SK-N-SH (cell line): ENCODE measurements around the gene SLC23A3. TPM values are rescaled to one million over a fixed set of nuclear protein-coding genes. Genes with fewer than 3 reads are reported as not detected.

Experiments used
- CTCF ChIA-PET: fragments of 300-600, 350-600 bp; formaldehyde crosslinking; extraction: SDS; loops from one replicate; lab custom pipeline; 2021; lab: Yijun Ruan, JAX
- POLR2A ChIA-PET: fragments of 350-600 bp; sonication (Branson Sonifier 250); formaldehyde crosslinking; extraction: SDS; loops from one replicate; lab custom pipeline; 2020; ENCODE audit warnings: antibody characterized with exemption, inconsistent platforms; lab: Yijun Ruan, JAX
- DNase-seq: peaks from one replicate; pipeline ENCODE4 v3.0.0; 2012
- H2AFZ ChIP-seq: fragments of 200-600 bp; sonication (generic); 2 replicates; pipeline ENCODE4 v1.8.1; 2016; ENCODE audit warnings: antibody characterized with exemption, mild to moderate bottlenecking, low read depth
- H3F3A ChIP-seq: fragments of 200-600 bp; sonication (generic); replicated peaks from 2 replicates; pipeline ENCODE3; 2016; ENCODE audit warnings: antibody characterized with exemption, mild to moderate bottlenecking; ENCODE audit not compliant: insufficient read depth
- H3K27ac ChIP-seq, 2 experiments: fragments of 200-500 bp in 1 of 2; fragments of 200-600 bp in 1 of 2; sonication (Bioruptor generic) in 1 of 2; sonication (generic), shearing (Covaris generic) in 1 of 2; 2 replicates each; pipeline versions ENCODE4 v1.5.1 to v1.6.1; 2014 to 2016; ENCODE audit warnings: low read depth in 2 of 2, inconsistent platforms in 1 of 2, low read length in 1 of 2, mild to moderate bottlenecking in 1 of 2, mixed read lengths in 1 of 2
- H3K27me3 ChIP-seq: fragments of 200-600 bp; sonication (generic), shearing (Covaris generic); 2 replicates; pipeline ENCODE4 v1.6.1; 2016; ENCODE audit warnings: mixed run types; ENCODE audit not compliant: insufficient read depth
- H3K36me3 ChIP-seq, 2 experiments: fragments of 200-500 bp in 1 of 2; fragments of 200-600 bp in 1 of 2; sonication (Bioruptor generic) in 1 of 2; sonication (generic) in 1 of 2; replicated peaks in 1 of 2; 2 replicates each; pipeline versions ENCODE3 to v1.5.1; 2014 to 2016; ENCODE audit warnings: low read length in 1 of 2, mild to moderate bottlenecking in 1 of 2; ENCODE audit not compliant: insufficient read depth in 2 of 2, control insufficient read depth in 1 of 2
- H3K4me1 ChIP-seq, 2 experiments: fragments of 200-500 bp in 1 of 2; fragments of 200-600 bp in 1 of 2; sonication (Bioruptor generic) in 1 of 2; sonication (generic), shearing (Covaris generic) in 1 of 2; 2 replicates each; pipeline versions ENCODE4 v1.5.1 to v1.6.1; 2014 to 2016; ENCODE audit warnings: low read depth in 1 of 2, low read length in 1 of 2, mixed run types in 1 of 2; ENCODE audit not compliant: insufficient read depth in 2 of 2, control insufficient read depth in 1 of 2
- H3K4me2 ChIP-seq: fragments of 200-600 bp; sonication (generic), shearing (Covaris generic); 2 replicates; pipeline ENCODE4 v1.6.1; 2017; ENCODE audit warnings: mixed run types
- H3K4me3 ChIP-seq, 2 experiments: fragments of 200-500 bp in 1 of 2; fragments of 200-600 bp in 1 of 2; sonication (Bioruptor generic) in 1 of 2; sonication (generic), shearing (Covaris generic) in 1 of 2; 2 replicates each; pipeline versions ENCODE4 v1.5.1 to v1.8.1; 2014 to 2016; ENCODE audit warnings: low read depth in 2 of 2, inconsistent platforms in 1 of 2, low read length in 1 of 2, mild to moderate bottlenecking in 1 of 2, mixed read lengths in 1 of 2, moderate library complexity in 1 of 2
- H3K79me2 ChIP-seq: fragments of 200-600 bp; sonication (generic); 2 replicates; pipeline ENCODE4 v1.8.1; 2017; ENCODE audit warnings: mild to moderate bottlenecking; ENCODE audit not compliant: insufficient read depth
- H3K9ac ChIP-seq: fragments of 200-600 bp; sonication (generic); 2 replicates; pipeline ENCODE4 v1.6.1; 2017; ENCODE audit warnings: mixed run types
- H3K9me2 ChIP-seq: fragments of 200-600 bp; sonication (generic); 2 replicates; pipeline ENCODE4 v1.6.1; 2017; ENCODE audit warnings: mixed run types
- H3K9me3 ChIP-seq: fragments of 200-600 bp; sonication (generic); 2 replicates; pipeline ENCODE4 v1.6.1; 2017; ENCODE audit warnings: mixed run types, mild to moderate bottlenecking, moderate library complexity
- H4K20me1 ChIP-seq: fragments of 200-600 bp; sonication (generic); 2 replicates; pipeline ENCODE4 v1.6.1; 2017; ENCODE audit warnings: mild to moderate bottlenecking, mixed run types; ENCODE audit not compliant: insufficient read depth
- CHD2 ChIP-seq: fragments of 150-350 bp; IDR thresholded peaks from 2 replicates; pipeline ENCODE4 v1.6.1; 2018; ENCODE audit warnings: low read length; ENCODE audit not compliant: partially characterized antibody
- ELF1 ChIP-seq: IDR thresholded peaks from 2 replicates; pipeline ENCODE4 v1.4.0; 2012
- EZH2phosphoT487 ChIP-seq: fragments of 200-600 bp; sonication (generic); IDR thresholded peaks from 2 replicates; pipeline ENCODE4 v1.6.1; 2017; ENCODE audit warnings: low read depth, mixed run types, mild to moderate bottlenecking, antibody characterized with exemption, moderate library complexity, borderline replicate concordance
- FOSL2 ChIP-seq: IDR thresholded peaks from 2 replicates; pipeline ENCODE4 v1.4.0; 2012; ENCODE audit warnings: low read depth, mild to moderate bottlenecking, moderate library complexity, borderline replicate concordance
- GATA2 ChIP-seq: sonication (generic); formaldehyde crosslinking; IDR thresholded peaks from 2 replicates; pipeline ENCODE4 v1.5.0; 2020; ENCODE audit warnings: mild to moderate bottlenecking, missing genetic modification reagents
- MEF2A ChIP-seq: IDR thresholded peaks from 2 replicates; pipeline ENCODE4 v1.4.0; 2012; ENCODE audit warnings: low read depth, borderline replicate concordance
- RAD21 ChIP-seq: IDR thresholded peaks from 2 replicates; pipeline ENCODE4 v1.6.1; 2012; ENCODE audit warnings: mild to moderate bottlenecking, low read length
- SIN3A ChIP-seq: IDR thresholded peaks from 2 replicates; pipeline ENCODE4 v1.6.1; 2012; ENCODE audit warnings: low read depth, mild to moderate bottlenecking, low read length, moderate library complexity, borderline replicate concordance
- SMC3 ChIP-seq: IDR thresholded peaks from 2 replicates; pipeline ENCODE4 v1.6.1; 2012; ENCODE audit warnings: low read depth, low read length, improper control_type of control experiment
- WGBS: methylation state at CpG from one replicate; pipeline ENCODE4 v1.1.6; 2017; ENCODE audit warnings: low lambda C conversion rate; 5-methylcytosine and 5-hydroxymethylcytosine counted together
- polyA plus RNA-seq, 3 experiments: library from polyadenylated mRNA; depleted of rRNA; stranded (reverse); fragments of >200 nt; gene quantifications; 2 replicates each; pipeline ENCODE4 v1.2.3, GENCODE V29; 2012
- TF ChIP-seq, protein P1 (sequence below): fragments of 200-600 bp; sonication (generic); IDR thresholded peaks from 2 replicates; pipeline ENCODE4 v1.6.1; 2017; ENCODE audit warnings: antibody characterized with exemption, mild to moderate bottlenecking, moderate library complexity
- TF ChIP-seq, protein P2 (sequence below): fragments of 150-350 bp; IDR thresholded peaks from 2 replicates; pipeline ENCODE4 v1.6.1; 2017; ENCODE audit warnings: antibody characterized with exemption, low read length, low read depth, borderline replicate concordance
- TF ChIP-seq, protein P3 (sequence below): IDR thresholded peaks from 2 replicates; pipeline ENCODE4 v1.6.1; 2012; ENCODE audit warnings: mild to moderate bottlenecking, low read depth, low read length, moderate library complexity

SLC23A3 gene
- polyA plus RNA-seq, 1 of the 3 experiments (the other 2 are of a cell fraction), result 2.1 TPM

DNA sequence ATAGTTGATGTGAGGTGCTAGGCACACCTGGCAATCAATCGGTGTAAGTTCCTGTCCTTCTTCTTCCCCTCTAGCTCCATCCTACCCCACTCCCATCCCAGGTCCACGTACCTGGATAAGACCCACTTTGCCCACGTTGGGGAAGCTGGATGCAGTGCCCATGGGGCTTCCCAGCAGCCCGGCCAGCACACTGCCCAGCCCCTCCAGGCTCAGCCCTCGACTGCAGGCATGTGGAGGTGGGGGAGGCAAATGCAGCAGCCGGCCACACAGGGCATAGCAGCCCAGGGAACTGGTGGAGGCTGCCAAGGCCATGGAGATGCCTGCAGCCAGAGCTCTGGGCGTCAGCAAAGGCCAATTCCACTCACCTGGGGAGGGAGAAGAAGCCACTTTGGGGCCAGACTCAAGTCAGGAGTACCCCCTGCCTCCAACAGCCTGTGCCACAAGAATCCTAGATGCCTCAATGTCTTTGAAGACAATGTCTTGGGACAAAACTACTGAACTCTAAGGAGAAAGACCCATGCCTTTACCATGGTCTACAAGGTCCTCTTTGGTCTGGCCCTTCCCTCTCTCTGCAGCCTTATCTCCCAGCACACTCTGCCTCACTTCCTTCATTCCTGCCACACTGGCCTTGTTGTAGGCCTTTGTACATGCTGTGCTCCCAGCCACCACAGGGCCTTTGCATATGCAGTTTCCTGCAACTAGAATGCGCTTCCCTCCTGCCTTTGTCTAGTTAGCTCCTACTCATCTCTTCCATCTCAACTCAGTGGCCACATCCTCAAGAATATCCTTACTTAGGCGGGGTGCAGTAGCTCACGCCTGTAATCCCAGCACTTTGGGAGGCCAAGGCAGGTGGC lies 4.5 kb downstream of the SLC23A3 start:
- ChIA-PET POLR2A (interaction anchor here (1.0 kb wide), 1 partner anchor 11 kb away, joined by 5 read pairs; no protein-coding TSS in a partner anchor), CTCF (interaction anchor here (0.9 to 1.9 kb wide), 5 partner anchors 11 to 136 kb away, joined by 3 to 11 read pairs (median 5); partner anchors contain the start of gene CNPPD1)
- Histone ChIP-seq H3K9ac (no peak overlapping the region), H3K4me3 (no peak overlapping the region), H2AFZ (no peak overlapping the region), H3K4me1 (peaks cover 0 to 6% of the 10 kb centered on the region in 2 experiments; a peak in 1 of 4 replicates), H3K9me3 (no peaks in the 10 kb centered on the region), H3F3A (no peaks in the 10 kb centered on the region), H3K27ac (no peak overlapping the region), H3K9me2 (no peaks in the 10 kb centered on the region), H4K20me1 (no peaks in the 10 kb centered on the region), H3K4me2 (no peak overlapping the region), H3K27me3 (no peaks in the 10 kb centered on the region), H3K36me3 (no peaks in the 10 kb centered on the region), H3K79me2 (no peaks in the 10 kb centered on the region)
- no peak for DNase-seq
- 74% methylated on average over 7 of the region's 10 CpGs for WGBS
- TF ChIP-seq SMC3 (no peak), FOSL2 (no peak), RAD21 (no peak), ELF1 (no peak), SIN3A (no peak), MEF2A (no peak), EZH2phosphoT487 (no peak), GATA2 (CRISPR knock-in tag) (no peak), CHD2 (no peak)
- TF ChIP-seq, protein P1, sequence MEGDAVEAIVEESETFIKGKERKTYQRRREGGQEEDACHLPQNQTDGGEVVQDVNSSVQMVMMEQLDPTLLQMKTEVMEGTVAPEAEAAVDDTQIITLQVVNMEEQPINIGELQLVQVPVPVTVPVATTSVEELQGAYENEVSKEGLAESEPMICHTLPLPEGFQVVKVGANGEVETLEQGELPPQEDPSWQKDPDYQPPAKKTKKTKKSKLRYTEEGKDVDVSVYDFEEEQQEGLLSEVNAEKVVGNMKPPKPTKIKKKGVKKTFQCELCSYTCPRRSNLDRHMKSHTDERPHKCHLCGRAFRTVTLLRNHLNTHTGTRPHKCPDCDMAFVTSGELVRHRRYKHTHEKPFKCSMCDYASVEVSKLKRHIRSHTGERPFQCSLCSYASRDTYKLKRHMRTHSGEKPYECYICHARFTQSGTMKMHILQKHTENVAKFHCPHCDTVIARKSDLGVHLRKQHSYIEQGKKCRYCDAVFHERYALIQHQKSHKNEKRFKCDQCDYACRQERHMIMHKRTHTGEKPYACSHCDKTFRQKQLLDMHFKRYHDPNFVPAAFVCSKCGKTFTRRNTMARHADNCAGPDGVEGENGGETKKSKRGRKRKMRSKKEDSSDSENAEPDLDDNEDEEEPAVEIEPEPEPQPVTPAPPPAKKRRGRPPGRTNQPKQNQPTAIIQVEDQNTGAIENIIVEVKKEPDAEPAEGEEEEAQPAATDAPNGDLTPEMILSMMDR, result no peak
- TF ChIP-seq, protein P2, sequence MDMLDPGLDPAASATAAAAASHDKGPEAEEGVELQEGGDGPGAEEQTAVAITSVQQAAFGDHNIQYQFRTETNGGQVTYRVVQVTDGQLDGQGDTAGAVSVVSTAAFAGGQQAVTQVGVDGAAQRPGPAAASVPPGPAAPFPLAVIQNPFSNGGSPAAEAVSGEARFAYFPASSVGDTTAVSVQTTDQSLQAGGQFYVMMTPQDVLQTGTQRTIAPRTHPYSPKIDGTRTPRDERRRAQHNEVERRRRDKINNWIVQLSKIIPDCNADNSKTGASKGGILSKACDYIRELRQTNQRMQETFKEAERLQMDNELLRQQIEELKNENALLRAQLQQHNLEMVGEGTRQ, result no peak
- TF ChIP-seq, protein P3, sequence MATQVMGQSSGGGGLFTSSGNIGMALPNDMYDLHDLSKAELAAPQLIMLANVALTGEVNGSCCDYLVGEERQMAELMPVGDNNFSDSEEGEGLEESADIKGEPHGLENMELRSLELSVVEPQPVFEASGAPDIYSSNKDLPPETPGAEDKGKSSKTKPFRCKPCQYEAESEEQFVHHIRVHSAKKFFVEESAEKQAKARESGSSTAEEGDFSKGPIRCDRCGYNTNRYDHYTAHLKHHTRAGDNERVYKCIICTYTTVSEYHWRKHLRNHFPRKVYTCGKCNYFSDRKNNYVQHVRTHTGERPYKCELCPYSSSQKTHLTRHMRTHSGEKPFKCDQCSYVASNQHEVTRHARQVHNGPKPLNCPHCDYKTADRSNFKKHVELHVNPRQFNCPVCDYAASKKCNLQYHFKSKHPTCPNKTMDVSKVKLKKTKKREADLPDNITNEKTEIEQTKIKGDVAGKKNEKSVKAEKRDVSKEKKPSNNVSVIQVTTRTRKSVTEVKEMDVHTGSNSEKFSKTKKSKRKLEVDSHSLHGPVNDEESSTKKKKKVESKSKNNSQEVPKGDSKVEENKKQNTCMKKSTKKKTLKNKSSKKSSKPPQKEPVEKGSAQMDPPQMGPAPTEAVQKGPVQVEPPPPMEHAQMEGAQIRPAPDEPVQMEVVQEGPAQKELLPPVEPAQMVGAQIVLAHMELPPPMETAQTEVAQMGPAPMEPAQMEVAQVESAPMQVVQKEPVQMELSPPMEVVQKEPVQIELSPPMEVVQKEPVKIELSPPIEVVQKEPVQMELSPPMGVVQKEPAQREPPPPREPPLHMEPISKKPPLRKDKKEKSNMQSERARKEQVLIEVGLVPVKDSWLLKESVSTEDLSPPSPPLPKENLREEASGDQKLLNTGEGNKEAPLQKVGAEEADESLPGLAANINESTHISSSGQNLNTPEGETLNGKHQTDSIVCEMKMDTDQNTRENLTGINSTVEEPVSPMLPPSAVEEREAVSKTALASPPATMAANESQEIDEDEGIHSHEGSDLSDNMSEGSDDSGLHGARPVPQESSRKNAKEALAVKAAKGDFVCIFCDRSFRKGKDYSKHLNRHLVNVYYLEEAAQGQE, result no peak
